Myocyte (in vitro differentiated cells): ENCODE results near the gene DLGAP4. TPM values are rescaled to one million over a fixed set of nuclear protein-coding genes. Genes with fewer than 3 reads are reported as not detected.
A peak's percentile ranks its signal among the peaks of the same experiment; 100 is the strongest.

Source experiments
- DNase-seq: peaks from one replicate; pipeline ENCODE4 v3.0.0-alpha.2; 2012; ENCODE audit warnings: low read depth
- total RNA-seq: library from RNA; depleted of rRNA; stranded (reverse); fragments of >200 nt; gene quantifications from 2 replicates; pipeline ENCODE4 v1.2.3, GENCODE V29; 2014

The DLGAP4 gene
- total RNA-seq, 1 donor from 2014 or later = 39.7 TPM

- DNase-seq = peak; percentile 17
Measured at GRCh38 chr20:36399969-36400545, 93.9 kb downstream of the DLGAP4 start.

GRCh38 chr20:36400909-36401735 lies 95.0 kb downstream of the DLGAP4 start:
- DNase-seq = peak; percentile 12

DNA sequence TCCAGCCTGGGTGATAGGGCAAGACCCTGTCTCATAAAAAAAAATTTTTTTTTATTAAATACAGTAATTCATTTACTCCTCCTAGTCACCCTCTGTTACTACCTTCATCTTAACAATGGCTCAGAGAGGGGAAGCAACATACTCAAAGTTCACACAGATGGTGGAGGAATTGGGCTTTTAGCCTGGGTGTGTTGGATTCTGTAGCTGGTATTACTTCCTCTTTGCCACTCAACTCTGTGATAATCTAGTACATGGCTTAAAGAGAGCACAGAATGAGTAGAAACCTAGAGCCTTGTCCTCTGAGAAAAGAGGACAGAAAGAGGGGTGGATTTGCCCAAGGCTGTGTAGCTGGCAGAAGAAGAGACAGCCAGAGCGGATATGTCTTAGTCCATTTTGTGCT lies 96.6 kb downstream of the DLGAP4 start:
- DNase-seq = no peak

DNA sequence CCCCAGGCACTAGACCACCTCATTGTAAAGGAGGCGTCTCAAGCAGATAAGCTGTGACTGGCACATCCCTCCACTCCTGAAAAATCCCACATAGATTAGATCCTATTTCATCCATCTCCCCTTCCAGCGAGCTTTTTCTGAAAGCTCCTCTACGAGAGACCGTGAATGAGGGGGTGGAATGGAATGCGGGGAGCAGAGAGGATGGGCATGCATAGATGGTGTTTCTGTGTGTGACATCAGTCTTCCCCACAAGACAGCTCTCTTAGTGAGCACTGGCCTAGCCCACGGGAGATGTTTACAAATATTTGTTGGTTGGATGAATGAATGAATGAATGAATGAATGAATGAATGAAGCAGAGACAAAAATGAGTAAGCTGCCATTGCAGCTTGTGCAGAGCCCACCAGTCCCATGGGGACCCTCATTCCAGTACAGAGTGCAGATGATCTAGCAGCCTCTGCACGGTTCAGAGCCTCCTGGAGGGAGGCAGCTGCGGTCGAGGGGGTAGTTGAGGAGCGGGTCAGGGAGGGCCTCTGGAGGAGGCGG lies 98.4 kb downstream of the DLGAP4 start:
- no peak for DNase-seq

DNA sequence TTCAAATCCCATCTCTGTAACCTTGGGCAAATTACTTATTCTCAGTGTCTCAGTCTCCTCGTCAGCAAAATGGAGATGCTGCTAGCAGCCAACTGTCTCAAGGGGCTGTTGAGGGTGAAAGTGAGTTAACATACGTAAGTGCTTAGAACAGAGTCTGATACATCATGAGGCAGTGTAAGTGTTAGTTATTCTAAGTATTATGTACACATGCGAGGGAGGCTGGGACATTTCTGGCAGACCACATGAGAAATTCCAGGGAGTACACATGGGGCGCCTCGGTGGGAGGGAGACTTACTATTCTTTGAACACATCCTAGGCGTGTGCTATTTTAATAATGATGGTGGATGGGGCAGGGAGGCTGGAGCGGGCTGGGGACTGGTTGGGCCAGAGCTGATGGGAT lies 99.1 kb downstream of the DLGAP4 start:
- peak; percentile 39 for DNase-seq

- DNase-seq = peak; percentile 31
Measured at GRCh38 chr20:36407199-36407733, 101.1 kb downstream of the DLGAP4 start.

GRCh38 chr20:36408219-36408618 lies 102.1 kb downstream of the DLGAP4 start:
- DNase-seq = no peak

GRCh38 chr20:36411861-36412454 lies 105.8 kb downstream of the DLGAP4 start:
- DNase-seq = no peak

GRCh38 chr20:36415475-36416002 lies 109.4 kb downstream of the DLGAP4 start:
- DNase-seq = no peak

GRCh38 chr20:36418711-36419110 lies 112.6 kb downstream of the DLGAP4 start:
- DNase-seq = no peak

GRCh38 chr20:36421641-36422040 lies 115.5 kb downstream of the DLGAP4 start:
- no peak for DNase-seq

DNA sequence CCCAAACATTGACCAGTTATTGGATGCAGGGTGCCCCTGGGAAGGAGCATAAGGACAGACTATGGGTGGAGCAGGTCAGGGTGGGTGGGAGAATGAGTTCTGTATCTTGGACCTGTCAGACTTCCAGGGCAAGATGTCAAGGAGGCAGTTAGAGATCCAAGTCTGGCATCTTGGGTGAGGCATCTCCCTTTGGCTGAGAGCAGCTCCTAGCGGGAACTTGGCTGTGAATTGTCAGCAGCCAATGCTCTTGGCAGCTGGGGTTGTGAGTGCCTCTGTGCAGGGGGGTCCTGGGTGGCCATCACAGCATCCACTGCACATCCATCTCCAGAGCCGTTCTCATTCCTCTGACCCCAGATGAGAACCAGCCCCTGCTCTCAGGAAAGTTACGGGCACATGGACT lies 118.2 kb downstream of the DLGAP4 start:
- DNase-seq = no peak

DNA sequence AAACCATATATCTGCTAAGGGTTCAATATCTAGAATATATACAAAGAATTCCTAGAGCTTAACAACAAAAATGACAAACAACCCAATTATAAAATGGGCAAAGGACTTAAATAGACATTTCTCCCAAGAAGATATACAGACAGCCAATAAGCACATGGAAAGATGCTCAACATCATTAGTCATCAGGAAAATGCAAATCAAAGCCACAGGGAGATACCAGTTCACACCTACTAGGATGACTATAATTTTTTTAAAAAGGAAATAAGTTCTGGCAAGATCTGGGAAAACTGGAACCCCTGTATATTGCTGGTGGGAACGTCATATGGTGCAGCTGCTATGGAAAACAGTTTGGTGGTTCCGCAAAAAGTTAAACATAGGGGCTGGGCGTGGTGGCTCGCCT lies 119.0 kb downstream of the DLGAP4 start:
- DNase-seq = no peak

- DNase-seq = no peak
Measured at GRCh38 chr20:36431604-36432003, 125.5 kb downstream of the DLGAP4 start.

DNA sequence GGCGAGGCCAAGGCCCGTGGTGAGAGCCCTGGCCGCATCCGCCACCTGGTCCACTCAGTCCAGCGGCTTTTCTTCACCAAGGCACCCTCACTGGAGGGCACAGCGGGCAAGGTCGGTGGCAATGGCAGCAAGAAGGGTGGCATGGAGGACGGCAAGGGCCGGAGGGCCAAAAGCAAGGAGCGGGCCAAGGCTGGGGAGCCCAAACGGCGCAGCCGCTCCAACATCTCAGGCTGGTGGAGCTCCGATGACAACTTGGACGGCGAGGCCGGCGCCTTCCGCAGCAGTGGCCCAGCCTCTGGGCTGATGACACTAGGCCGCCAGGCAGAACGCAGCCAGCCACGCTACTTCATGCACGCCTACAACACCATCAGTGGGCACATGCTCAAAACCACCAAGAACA lies 126.0 kb downstream of the DLGAP4 start:
- DNase-seq = no peak

- no peak for DNase-seq
Measured at GRCh38 chr20:36434383-36434782, 128.2 kb downstream of the DLGAP4 start.

DNA sequence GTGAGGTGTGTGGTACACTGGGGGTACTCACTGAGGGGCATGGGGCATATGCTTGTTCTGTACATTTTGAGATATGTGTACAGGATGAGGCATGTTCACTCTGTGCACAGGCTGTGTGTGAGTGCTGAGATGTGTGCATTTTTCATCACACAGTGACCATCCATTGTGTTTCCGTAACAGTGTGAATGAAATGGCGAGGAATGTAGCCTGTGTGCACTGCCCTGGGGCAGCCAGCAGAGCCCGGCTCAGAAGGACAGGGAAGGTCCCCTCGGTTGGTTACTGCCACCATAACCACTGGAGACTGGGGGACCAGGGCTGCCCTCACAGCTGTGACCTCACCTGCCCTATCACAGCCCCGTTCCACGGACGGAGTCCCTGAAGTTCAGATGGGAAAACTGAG lies 129.0 kb downstream of the DLGAP4 start:
- DNase-seq = no peak

DNA sequence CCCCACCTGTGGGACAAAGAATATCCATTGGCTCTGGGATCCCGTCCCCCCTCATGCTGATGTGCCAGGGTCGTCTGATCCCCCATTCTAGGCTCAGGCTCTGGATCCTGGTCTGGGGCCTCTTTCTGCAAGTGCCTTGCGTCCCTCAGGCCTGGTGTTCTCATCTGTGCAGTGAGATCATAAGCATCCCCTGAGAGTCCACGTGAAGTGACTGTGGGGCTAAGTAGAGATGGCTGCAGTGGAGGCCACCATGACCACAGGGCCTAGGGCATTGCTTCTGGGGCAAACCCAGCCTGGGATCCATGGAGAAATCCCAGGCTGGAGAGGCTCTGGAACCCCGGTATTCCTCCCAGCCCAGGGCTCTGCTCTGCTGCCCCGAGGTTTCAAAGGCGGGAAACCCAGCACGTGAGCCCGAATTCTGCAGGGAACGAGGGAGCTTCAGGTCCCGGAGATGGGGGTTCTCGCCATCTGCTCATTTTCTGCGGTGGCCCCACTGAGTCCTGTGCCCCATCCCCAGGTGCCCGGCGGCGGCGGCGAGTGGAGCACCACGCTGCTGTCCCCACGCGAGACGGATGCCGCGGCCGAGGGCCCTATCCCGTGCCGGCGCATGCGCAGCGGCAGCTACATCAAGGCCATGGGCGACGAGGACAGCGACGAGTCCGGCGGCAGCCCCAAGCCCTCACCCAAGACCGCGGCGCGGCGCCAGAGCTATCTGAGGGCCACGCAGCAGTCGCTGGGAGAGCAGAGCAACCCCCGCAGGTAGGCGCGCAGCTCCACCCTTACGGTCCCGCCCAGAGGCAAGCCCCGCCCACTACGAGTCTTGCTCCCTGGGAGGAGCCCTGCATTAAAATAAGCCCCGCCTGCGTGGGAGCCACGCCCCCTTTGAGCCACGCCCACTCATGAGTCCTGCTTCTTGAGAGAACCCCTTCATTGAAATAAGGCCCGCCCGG lies 129.7 kb downstream of the DLGAP4 start:
- no peak for DNase-seq

GRCh38 chr20:36439040-36439730 lies 133.0 kb downstream of the DLGAP4 start:
- peak; percentile 59 for DNase-seq

DNA sequence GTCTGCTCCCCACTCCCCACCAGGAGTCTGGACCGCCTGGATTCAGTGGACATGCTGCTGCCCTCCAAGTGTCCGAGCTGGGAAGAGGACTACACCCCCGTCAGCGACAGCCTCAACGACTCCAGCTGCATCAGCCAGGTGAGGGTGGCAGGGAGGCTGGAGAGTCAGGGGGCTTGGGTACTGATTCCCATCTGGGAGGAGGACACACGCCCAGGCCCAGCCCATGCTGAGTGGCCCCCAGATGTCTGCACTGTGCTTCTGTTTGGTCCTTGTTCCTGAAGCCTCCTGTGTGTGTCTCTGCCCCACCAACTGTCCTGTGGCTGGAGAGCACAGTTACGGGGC lies 133.6 kb downstream of the DLGAP4 start:
- no peak for DNase-seq
